NCI-H226 (cell line): ENCODE data around the gene DDAH1.

Experiments used
- DNase-seq: peaks from one replicate; pipeline ENCODE4 v3.0.0-alpha.2; 2015

The DDAH1 gene

GRCh38 chr1:85323770-85324169 lies 141.2 kb downstream of the DDAH1 start:
- no peak for DNase-seq

GRCh38 chr1:85322655-85323054 lies 142.3 kb downstream of the DDAH1 start:
- peak; percentile 37 for DNase-seq

DNA sequence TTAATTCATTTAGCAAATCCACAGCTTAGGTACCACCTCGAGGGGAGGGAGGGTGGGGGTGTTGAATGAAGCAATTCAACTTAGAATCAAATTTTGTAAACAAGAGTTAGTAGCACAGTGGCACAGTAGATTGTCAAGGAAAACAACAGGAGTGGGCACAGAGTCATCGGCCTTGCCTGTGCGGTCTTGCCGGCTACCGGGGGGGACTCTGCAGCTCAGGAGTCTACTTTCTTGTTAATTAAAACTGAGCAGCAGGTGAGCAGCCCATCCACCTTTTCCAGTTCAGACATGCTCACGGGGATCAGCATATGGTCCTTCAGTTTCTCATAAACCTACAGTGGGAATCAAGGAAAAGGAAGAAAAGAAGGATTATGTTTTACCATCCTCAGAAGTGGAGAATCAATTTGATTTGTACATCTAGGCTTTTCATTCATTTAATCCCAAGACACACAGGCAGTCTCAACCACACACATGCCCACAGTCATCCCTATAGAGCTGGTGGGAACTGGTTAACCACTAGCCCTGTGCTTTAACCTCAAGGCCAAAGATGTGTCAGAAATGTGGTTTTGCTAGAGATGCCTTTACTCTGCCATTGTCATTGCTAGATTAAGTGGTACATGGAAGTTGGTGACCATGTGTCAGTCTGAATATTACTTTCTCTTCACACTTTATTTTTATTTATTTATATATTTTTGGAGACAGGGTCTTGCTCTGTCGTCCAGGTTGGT lies 143.6 kb downstream of the DDAH1 start:
- DNase-seq: peak; percentile 45

GRCh38 chr1:85320371-85321131 lies 144.4 kb downstream of the DDAH1 start:
- DNase-seq: peak; percentile 74

GRCh38 chr1:85319931-85320330 lies 145.0 kb downstream of the DDAH1 start:
- DNase-seq: peak; percentile 50

DNA sequence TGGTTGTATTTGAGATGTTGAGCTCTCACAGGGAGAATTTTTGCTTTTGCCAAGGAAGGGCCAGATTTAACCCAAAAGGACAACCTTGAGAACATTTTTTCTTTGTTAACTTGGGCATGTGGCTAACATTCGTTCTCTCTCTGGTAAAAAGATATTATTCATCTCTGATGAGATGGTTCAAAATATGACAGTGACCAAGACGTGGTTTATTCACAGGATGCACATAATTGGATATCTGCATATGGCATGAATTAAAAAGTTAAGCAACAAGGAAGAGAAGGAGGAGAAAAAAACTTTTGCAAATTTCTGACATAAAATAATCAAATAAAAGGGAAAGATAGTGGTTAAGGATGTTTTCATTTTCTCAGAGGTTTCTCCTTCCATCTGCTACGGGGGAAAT lies 145.5 kb downstream of the DDAH1 start:
- no peak for DNase-seq

DNA sequence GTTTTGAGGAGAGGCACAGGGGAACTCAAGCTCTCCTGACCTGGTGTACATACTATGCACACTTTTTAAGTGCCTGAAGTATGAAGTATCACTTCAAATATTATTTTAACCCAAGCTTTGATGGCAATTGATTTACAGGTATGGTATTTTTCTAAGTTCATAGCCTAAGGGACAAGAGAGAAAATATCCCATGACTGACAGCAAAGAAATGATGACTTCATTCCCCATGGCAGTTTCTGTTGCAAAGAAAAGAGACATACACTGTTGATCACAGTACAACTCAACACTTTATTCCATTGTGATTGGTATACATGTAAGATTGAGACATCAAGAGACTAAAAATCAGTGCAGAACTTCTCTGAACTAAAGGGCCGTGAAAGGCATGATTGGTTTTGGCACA lies 146.7 kb downstream of the DDAH1 start:
- no peak for DNase-seq

DNA sequence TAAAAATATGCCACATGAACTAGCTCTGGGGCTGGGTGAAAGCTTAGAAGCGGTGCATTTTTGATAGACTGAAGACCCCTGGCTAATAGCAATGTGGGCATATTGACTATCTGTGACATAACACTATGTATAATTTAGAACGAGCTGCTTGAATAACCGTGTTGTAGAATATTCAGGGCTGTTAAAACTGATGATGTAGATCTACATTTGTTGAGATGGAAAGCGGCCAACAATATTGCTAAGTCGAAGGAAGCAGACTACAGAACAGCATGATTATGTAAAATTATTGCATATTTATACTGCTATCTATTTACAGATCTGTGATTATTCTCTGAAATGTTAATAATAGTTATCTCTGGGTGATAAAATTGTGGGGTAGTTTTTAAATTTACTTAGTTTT lies 147.4 kb downstream of the DDAH1 start:
- DNase-seq: no peak

DNA sequence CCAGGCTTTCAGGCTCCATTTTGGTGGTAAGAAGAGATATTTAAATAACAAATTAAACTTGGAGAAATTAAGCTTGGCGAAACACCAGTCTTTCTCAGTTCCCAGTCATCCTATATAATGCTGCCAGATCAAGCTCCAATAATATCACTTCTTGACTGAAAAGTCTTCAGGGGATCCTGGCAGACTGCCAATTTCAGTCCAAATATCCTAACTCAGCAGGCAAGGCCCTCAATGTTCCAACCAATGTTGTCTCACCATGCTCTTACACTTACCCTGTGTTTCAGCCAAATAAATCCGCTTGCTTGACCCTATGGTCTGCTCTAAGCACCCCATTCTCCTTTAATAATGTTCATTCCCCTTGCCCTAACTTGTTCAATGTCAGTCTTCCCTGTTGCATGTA lies 148.6 kb downstream of the DDAH1 start:
- DNase-seq: no peak

- DNase-seq: no peak
Measured at GRCh38 chr1:85315789-85316188, 149.2 kb downstream of the DDAH1 start.

DNA sequence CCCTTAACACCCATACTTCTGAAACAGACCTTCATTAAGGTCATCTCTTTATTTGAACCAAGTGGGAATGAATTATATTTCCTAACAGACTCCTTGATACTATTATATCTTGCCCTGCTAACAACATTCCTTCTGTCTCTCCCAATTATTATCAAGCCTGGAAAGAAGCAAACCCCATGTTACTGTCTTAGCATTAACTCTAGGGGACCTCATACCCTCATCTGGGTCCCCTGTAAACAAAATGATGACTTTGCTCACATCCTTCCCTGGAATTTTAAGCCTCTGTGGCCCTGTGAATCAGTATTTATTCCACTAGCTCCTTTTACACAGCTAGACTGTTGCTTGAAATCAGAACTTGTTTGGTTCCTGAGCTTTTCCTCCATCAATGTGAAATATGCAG lies 150.2 kb downstream of the DDAH1 start:
- no peak for DNase-seq

DNA sequence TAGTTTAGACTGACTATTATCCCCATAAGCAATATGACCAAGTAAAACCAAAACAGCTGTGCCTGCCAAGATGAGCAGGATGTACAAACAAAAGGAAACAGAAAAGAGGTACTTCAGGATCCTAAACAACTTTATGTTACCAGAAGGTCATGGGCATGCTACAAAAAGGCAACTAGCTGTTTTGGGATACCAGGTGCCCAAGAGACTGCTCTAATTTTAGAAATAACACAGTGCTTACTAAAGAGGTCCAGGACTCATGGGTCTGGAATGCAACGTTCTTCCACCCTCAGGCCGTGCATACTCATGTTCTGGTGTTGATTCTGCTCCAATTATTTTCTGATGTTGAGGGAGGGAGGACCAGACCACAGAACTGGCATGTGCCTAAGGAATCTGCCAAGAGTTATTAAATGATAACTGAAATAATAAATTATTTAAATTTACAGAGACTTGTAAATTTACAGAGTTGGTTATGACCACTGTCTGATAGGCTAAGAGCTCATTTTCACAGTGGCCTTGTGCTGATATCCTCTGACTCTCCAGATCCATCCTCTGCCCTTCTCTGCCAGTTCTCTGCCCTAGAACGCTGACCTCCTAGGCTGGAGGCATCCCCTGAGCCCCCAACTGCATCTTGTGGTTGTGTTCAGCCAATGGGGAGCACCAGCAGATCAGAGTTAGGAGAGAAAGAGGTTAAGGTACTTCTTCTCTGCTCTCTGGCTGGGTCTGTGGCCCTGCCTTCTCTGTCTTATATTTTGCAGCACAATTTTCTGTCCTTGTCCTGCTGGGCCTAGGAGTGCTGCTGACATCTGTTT lies 150.9 kb downstream of the DDAH1 start:
- peak; percentile 97 for DNase-seq

GRCh38 chr1:85311818-85312217 lies 153.1 kb downstream of the DDAH1 start:
- DNase-seq: no peak

GRCh38 chr1:85308833-85309350 lies 156.1 kb downstream of the DDAH1 start:
- no peak for DNase-seq

- peak; percentile 71 for DNase-seq
Measured at GRCh38 chr1:85307987-85308832, 156.7 kb downstream of the DDAH1 start.

- no peak for DNase-seq
Measured at GRCh38 chr1:85306236-85306635, 158.7 kb downstream of the DDAH1 start.

- no peak for DNase-seq
Measured at GRCh38 chr1:85303440-85304162, 161.4 kb downstream of the DDAH1 start.

GRCh38 chr1:85300140-85300539 lies 164.8 kb downstream of the DDAH1 start:
- no peak for DNase-seq

DNA sequence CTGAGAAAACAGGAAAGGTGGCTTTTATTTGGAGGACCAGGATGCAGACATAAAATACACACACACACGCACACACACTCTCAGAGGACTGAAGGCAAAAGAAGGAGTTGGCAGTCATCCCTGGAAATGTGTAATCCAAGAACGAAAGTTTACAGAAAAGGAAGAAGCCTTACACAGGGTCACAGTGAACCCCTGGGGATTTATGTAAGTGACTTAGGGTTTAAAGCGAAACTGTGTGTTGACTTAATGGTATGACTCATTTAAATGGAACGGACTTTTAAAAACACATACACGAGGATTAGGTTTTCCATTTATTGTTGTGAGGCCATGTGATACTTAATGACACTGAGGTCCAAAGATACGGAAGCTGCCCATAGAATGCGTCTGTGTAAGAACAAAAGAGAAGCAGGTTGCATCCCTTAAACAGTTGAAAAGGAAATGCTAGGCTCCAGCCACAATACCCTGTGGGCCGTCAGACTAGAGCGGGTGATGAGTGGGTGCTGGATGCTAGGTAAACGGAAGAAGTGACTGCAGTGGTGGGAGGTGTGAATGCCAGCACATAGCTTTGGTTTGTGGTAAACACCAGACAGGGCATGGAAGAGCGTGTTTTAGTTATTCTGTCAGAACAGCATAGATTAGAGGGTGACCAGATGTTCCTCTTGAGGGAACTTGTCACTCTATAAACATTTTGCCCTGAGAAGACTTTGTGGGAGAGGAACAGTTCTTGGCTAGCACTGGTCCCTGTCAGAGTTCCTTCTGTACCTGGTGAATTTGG lies 166.9 kb downstream of the DDAH1 start:
- peak; percentile 90 for DNase-seq

- DNase-seq: no peak
Measured at GRCh38 chr1:85297538-85297854, 167.5 kb downstream of the DDAH1 start.

- DNase-seq: no peak
Measured at GRCh38 chr1:85296980-85297379, 168.0 kb downstream of the DDAH1 start.
